ENCODE measurements around the gene SCO2. TPM values are rescaled to one million over a fixed set of nuclear protein-coding genes. Genes with fewer than 3 reads are reported as not detected.

Gene SCO2
- total and polyA plus RNA-seq, 4 donors = 0.37 to 9.3 (median 6.1) TPM

- no peak for TF ChIP-seq CTCF (IDR thresholded peaks at IDR 0.05; ENCODE audit: control extremely low read depth, extremely low read depth)
- WGBS, 2 donors = 80 to 86% methylated on average over 29 to 31 of the region's 31 CpGs
- Histone ChIP-seq H3K27me3 (ENCODE audit: control insufficient read depth in 3 of 3, insufficient read depth in 3 of 3, low read length in 2 of 3) (peaks cover 0 to 7% (median 0%) of the 10 kb centered on the region in 3 donors), H3K9me3 (ENCODE audit: control insufficient read depth in 4 of 4, insufficient read depth in 3 of 4, low read length in 3 of 4) (no peaks in the 10 kb centered on the region), H3K27ac (ENCODE audit: low read depth in 1 of 2, low read length in 1 of 2) (no peak overlapping the region), H3K4me3 (peak overlapping the region; percentile 2), H3K36me3 (ENCODE audit: control insufficient read depth in 4 of 4, insufficient read depth in 4 of 4, low read length in 4 of 4) (no peaks in the 10 kb centered on the region), H3K9ac (ENCODE audit: insufficient read depth in 1 of 2, low read length in 2 of 2) (no peak overlapping the region), H3K4me1 (ENCODE audit: control insufficient read depth in 5 of 5, insufficient read depth in 5 of 5, low read length in 5 of 5) (no peaks in the 10 kb centered on the region)
- ATAC-seq (ENCODE audit: insufficient read depth, low FRiP score) = no peak
- no peak for DNase-seq
These were observed 35.8 kb downstream of the SCO2 start for GRCh38 chr22:50489363-50490243.

GRCh38 chr22:50488886-50489285, 36.5 kb downstream of the SCO2 start:
- H3K4me3 ChIP-seq = no peak overlapping the region
- H3K9me3 ChIP-seq (ENCODE audit: control insufficient read depth in 4 of 4, insufficient read depth in 3 of 4, low read length in 3 of 4) = no peaks in the 10 kb centered on the region
- no peaks in the 10 kb centered on the region for H3K36me3 ChIP-seq (ENCODE audit: control insufficient read depth in 4 of 4, insufficient read depth in 4 of 4, low read length in 4 of 4)
- ATAC-seq (ENCODE audit: insufficient read depth, low FRiP score) (no peak), DNase-seq (no peak)
- peaks cover 0 to 7% (median 0%) of the 10 kb centered on the region in 3 donors for H3K27me3 ChIP-seq (ENCODE audit: control insufficient read depth in 3 of 3, insufficient read depth in 3 of 3, low read length in 2 of 3)
- H3K27ac ChIP-seq (ENCODE audit: low read depth in 1 of 2, low read length in 1 of 2) = no peak overlapping the region
- H3K9ac ChIP-seq (ENCODE audit: insufficient read depth in 1 of 2, low read length in 2 of 2) = no peak overlapping the region
- 82 to 83% methylated on average over 16 to 19 of the region's 19 CpGs for WGBS, 2 donors
- no peaks in the 10 kb centered on the region for H3K4me1 ChIP-seq (ENCODE audit: control insufficient read depth in 5 of 5, insufficient read depth in 5 of 5, low read length in 5 of 5)
- no peak for TF ChIP-seq CTCF (IDR thresholded peaks at IDR 0.05; ENCODE audit: control extremely low read depth, extremely low read depth)

- H3K4me3 ChIP-seq = no peak overlapping the region
- ATAC-seq (ENCODE audit: insufficient read depth, low FRiP score) = no peak
- 83 to 88% methylated on average over 13 to 18 of the region's 18 CpGs for WGBS, 2 donors
- no peaks in the 10 kb centered on the region for H3K4me1 ChIP-seq (ENCODE audit: control insufficient read depth in 5 of 5, insufficient read depth in 5 of 5, low read length in 5 of 5)
- no peaks in the 10 kb centered on the region for H3K9me3 ChIP-seq (ENCODE audit: control insufficient read depth in 4 of 4, insufficient read depth in 3 of 4, low read length in 3 of 4)
- no peak for TF ChIP-seq CTCF (IDR thresholded peaks at IDR 0.05; ENCODE audit: control extremely low read depth, extremely low read depth)
- no peak overlapping the region for H3K9ac ChIP-seq (ENCODE audit: insufficient read depth in 1 of 2, low read length in 2 of 2)
- peaks cover 0 to 10% (median under 1%) of the 10 kb centered on the region in 3 donors for H3K27me3 ChIP-seq (ENCODE audit: control insufficient read depth in 3 of 3, insufficient read depth in 3 of 3, low read length in 2 of 3)
- no peak for DNase-seq
- H3K27ac ChIP-seq (ENCODE audit: low read depth in 1 of 2, low read length in 1 of 2) = no peak overlapping the region
- H3K36me3 ChIP-seq (ENCODE audit: control insufficient read depth in 4 of 4, insufficient read depth in 4 of 4, low read length in 4 of 4) = no peaks in the 10 kb centered on the region
These were observed 37.3 kb downstream of the SCO2 start for GRCh38 chr22:50488006-50488677.
